Caco-2 (cell line): Measurements from ENCODE around the gene ACAN. TPM values are rescaled to one million over a fixed set of nuclear protein-coding genes. Genes with fewer than 3 reads are reported as not detected.

ENCODE experiments used
- BruUV-seq: library from RNA; stranded (reverse); fragments of 400-500 nt; replicated peaks from 2 replicates; lab custom pipeline; 2021; lab: Mats Ljungman, UMichigan
- CTCF ChIA-PET: fragments of 300-600 bp; sonication (Branson Sonifier 250); formaldehyde crosslinking; loops from one replicate; lab custom pipeline; 2022; ENCODE audit warnings: antibody characterized with exemption; lab: Charles Lee
- POLR2A ChIA-PET: fragments of 300-600 bp; sonication (Branson Sonifier 250); formaldehyde crosslinking; loops from one replicate; lab custom pipeline; 2022; ENCODE audit warnings: antibody characterized with exemption; lab: Charles Lee
- DNase-seq, 2 experiments: peaks; one replicate each; pipeline versions ENCODE4 v3.0.0 to v3.0.0-alpha.2; 2020 to 2022
- H3K27me3 ChIP-seq: replicated peaks from 2 replicates; pipeline ENCODE4 v1.6.0; 2011; ENCODE audit warnings: low read length; ENCODE audit not compliant: control insufficient read depth, insufficient read depth
- H3K36me3 ChIP-seq: 2 replicates; pipeline ENCODE4 v1.5.1; 2011; ENCODE audit warnings: low read length; ENCODE audit not compliant: control insufficient read depth, insufficient read depth
- H3K4me1 ChIP-seq: fragments of 250-450 bp; sonication (Bioruptor Pico); 2 replicates; pipeline ENCODE4 v1.5.1; 2020; ENCODE audit warnings: mild to moderate bottlenecking
- H3K4me3 ChIP-seq: 2 replicates; pipeline ENCODE4 v1.5.1; 2011; ENCODE audit warnings: low read depth, mild to moderate bottlenecking, control low read depth, low read length
- H3K9me3 ChIP-seq: fragments of 250-450 bp; sonication (Bioruptor Pico); 2 replicates; pipeline ENCODE4 v1.5.1; 2020; ENCODE audit warnings: mild to moderate bottlenecking, moderate library complexity
- H3K27ac Mint-ChIP-seq: one replicate; pipeline ENCODE4 v1.8.0; 2022; ENCODE audit warnings: mixed read lengths; ENCODE audit not compliant: unreplicated experiment
- H3K27me3 Mint-ChIP-seq: one replicate; pipeline ENCODE4 v1.8.0; 2022; ENCODE audit warnings: mixed read lengths; ENCODE audit not compliant: insufficient read depth, unreplicated experiment
- H3K36me3 Mint-ChIP-seq: one replicate; pipeline ENCODE4 v1.8.0; 2022; ENCODE audit warnings: mild to moderate bottlenecking, mixed read lengths; ENCODE audit not compliant: insufficient read depth, unreplicated experiment
- H3K4me1 Mint-ChIP-seq: one replicate; pipeline ENCODE4 v1.8.0; 2022; ENCODE audit warnings: low read depth, mixed read lengths; ENCODE audit not compliant: unreplicated experiment
- H3K4me3 Mint-ChIP-seq: one replicate; pipeline ENCODE4 v1.8.0; 2022; ENCODE audit warnings: mild to moderate bottlenecking, moderate library complexity, mixed read lengths; ENCODE audit not compliant: unreplicated experiment
- H3K9me3 Mint-ChIP-seq: one replicate; pipeline ENCODE4 v1.8.0; 2022; ENCODE audit warnings: mixed read lengths; ENCODE audit not compliant: unreplicated experiment
- intact Hi-C: fragments of 100-400 bp; cut with micrococcal nuclease; formaldehyde crosslinking; loops from one replicate; pipeline ENCODE4 v1.10.0; 2022; ENCODE audit not compliant: unreplicated experiment
- total RNA-seq: library from RNA; stranded (reverse); gene quantifications from 2 replicates; pipeline ENCODE4 v1.2.3, GENCODE V29; 2022
- TF ChIP-seq, protein P1 (sequence below), 2 experiments: fragments of 200-600 bp in 1 of 2; IDR thresholded peaks; 1 replicate in 1 of 2; 2 replicates in 1 of 2; pipeline versions ENCODE4 v1.5.1 to v1.8.0; 2011 to 2022; ENCODE audit warnings: antibody characterized with exemption in 1 of 2, control low read depth in 1 of 2, inconsistent platforms in 1 of 2, low read depth in 1 of 2, low read length in 1 of 2, mild to moderate bottlenecking in 1 of 2, moderate library complexity in 1 of 2; ENCODE audit not compliant: insufficient read depth in 1 of 2, severe bottlenecking in 1 of 2, unreplicated experiment in 1 of 2

Gene ACAN
- total RNA-seq, 1 experiment from 2014 or later: not detected

DNA sequence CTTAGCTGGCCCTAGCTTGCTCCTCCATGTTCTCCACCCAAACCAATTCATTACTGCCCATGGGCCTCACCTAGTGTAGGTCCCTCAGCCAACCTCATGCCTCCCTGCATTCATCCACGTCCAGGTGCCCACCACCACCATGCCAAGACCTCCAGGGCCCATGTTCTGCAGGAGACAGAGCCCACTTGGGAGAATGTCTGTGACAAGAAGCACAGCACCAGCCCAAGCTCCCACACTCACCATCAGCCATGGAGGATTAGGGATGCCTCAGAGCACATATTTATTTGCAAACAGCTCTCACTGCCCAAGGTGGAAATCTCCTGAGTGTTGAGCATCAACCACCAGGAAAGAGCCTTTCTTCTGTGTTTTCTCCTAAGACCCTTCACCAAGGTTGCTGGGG, 43.4 kb upstream of the ACAN start:
- Histone ChIP-seq H3K4me3 (no peak overlapping the region), H3K27me3 (no peaks in the 10 kb centered on the region), H3K4me1 (no peaks in the 10 kb centered on the region), H3K9me3 (0 out of 2 replicates have a peak, but pooled peaks cover 3% of the 10 kb centered on the region), H3K36me3 (no peaks in the 10 kb centered on the region)
- Mint-ChIP-seq H3K36me3 (no peaks in the 10 kb centered on the region), H3K27ac (no peak overlapping the region), H3K4me1 (no peaks in the 10 kb centered on the region), H3K4me3 (no peak overlapping the region), H3K27me3 (peaks cover 14% of the 10 kb centered on the region), H3K9me3 (no peaks in the 10 kb centered on the region)
- no TSS peak for BruUV-seq
- TF ChIP-seq, protein P1, sequence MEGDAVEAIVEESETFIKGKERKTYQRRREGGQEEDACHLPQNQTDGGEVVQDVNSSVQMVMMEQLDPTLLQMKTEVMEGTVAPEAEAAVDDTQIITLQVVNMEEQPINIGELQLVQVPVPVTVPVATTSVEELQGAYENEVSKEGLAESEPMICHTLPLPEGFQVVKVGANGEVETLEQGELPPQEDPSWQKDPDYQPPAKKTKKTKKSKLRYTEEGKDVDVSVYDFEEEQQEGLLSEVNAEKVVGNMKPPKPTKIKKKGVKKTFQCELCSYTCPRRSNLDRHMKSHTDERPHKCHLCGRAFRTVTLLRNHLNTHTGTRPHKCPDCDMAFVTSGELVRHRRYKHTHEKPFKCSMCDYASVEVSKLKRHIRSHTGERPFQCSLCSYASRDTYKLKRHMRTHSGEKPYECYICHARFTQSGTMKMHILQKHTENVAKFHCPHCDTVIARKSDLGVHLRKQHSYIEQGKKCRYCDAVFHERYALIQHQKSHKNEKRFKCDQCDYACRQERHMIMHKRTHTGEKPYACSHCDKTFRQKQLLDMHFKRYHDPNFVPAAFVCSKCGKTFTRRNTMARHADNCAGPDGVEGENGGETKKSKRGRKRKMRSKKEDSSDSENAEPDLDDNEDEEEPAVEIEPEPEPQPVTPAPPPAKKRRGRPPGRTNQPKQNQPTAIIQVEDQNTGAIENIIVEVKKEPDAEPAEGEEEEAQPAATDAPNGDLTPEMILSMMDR (IDR thresholded peaks at IDR 0.05; ENCODE audit: insufficient read depth in 1 of 2, low read depth in 1 of 2, low read length in 1 of 2, severe bottlenecking in 1 of 2, unreplicated experiment in 1 of 2): no peak
- intact Hi-C loops: no loop called here
- ChIA-PET CTCF (no interaction called here), POLR2A (no interaction called here)
- DNase-seq: no peak

DNA sequence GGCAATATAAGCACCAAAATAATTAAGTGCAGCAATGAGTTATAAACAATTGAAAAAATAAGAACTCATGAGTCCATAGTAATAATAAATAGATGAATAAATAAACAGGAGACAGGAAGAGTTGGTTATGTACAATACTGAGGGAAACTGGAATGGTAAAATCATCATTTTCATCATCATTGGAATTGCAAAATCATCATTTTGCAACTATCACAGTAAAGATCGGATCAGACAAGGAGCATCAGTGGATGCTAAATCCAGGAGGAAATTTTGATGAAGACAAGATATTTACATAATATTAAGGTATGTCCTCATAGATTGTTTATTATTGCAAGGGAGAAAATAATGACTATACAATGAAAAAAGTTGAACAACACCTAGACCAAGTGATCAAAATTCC, 38.8 kb upstream of the ACAN start:
- H3K27me3 ChIP-seq: no peaks in the 10 kb centered on the region
- Mint-ChIP-seq H3K9me3 (no peaks in the 10 kb centered on the region), H3K36me3 (no peaks in the 10 kb centered on the region), H3K27me3 (peaks cover 6% of the 10 kb centered on the region), H3K27ac (no peak overlapping the region), H3K4me1 (no peaks in the 10 kb centered on the region), H3K4me3 (no peak overlapping the region)
- POLR2A ChIA-PET: no interaction called here
- TF ChIP-seq, protein P1 (IDR thresholded peaks at IDR 0.05; ENCODE audit: insufficient read depth in 1 of 2, low read depth in 1 of 2, low read length in 1 of 2, severe bottlenecking in 1 of 2, unreplicated experiment in 1 of 2): no peak
- CTCF ChIA-PET: no interaction called here
- H3K4me3 ChIP-seq: no peak overlapping the region
- no TSS peak for BruUV-seq
- no peaks in the 10 kb centered on the region for H3K4me1 ChIP-seq
- H3K36me3 ChIP-seq: no peaks in the 10 kb centered on the region
- H3K9me3 ChIP-seq: 0 out of 2 replicates have a peak, but pooled peaks cover 3% of the 10 kb centered on the region
- no peak for DNase-seq
- intact Hi-C loops: no loop called here

DNA sequence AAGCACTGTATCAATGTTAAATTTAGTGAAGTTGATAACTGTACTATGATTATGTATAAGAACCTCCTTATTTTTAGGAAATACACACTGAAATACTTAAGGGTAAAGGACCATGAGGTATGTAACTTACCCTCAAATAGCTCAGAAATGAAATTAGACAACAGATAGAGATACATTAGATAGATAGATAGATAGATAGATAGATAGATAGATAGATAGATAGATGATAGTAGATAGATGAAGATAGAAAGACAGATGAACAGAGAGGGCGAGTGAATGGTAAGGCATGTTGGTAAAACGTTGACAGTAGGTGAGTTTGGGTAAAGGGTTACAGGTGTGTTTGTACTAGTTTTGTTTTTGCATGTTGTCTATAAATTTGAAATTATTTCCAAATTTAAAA, 38.0 kb upstream of the ACAN start:
- no peaks in the 10 kb centered on the region for H3K36me3 ChIP-seq
- no peak for DNase-seq
- ChIA-PET POLR2A (no interaction called here), CTCF (no interaction called here)
- no peak overlapping the region for H3K27ac Mint-ChIP-seq
- no peaks in the 10 kb centered on the region for H3K9me3 Mint-ChIP-seq
- no peak overlapping the region for H3K4me3 ChIP-seq
- TF ChIP-seq, protein P1 (IDR thresholded peaks at IDR 0.05; ENCODE audit: insufficient read depth in 1 of 2, low read depth in 1 of 2, low read length in 1 of 2, severe bottlenecking in 1 of 2, unreplicated experiment in 1 of 2): no peak
- H3K27me3 Mint-ChIP-seq: peaks cover 9% of the 10 kb centered on the region
- no peaks in the 10 kb centered on the region for H3K27me3 ChIP-seq
- H3K9me3 ChIP-seq: 0 out of 2 replicates have a peak, but pooled peaks cover 3% of the 10 kb centered on the region
- no peak overlapping the region for H3K4me3 Mint-ChIP-seq
- H3K36me3 Mint-ChIP-seq: no peaks in the 10 kb centered on the region
- no TSS peak for BruUV-seq
- H3K4me1 ChIP-seq: no peaks in the 10 kb centered on the region
- H3K4me1 Mint-ChIP-seq: no peaks in the 10 kb centered on the region
- intact Hi-C loops: no loop called here
